Measurements from ENCODE around the gene CD86. TPM values are rescaled to one million over a fixed set of nuclear protein-coding genes. Genes with fewer than 3 reads are reported as not detected.

The CD86 gene, protein sequence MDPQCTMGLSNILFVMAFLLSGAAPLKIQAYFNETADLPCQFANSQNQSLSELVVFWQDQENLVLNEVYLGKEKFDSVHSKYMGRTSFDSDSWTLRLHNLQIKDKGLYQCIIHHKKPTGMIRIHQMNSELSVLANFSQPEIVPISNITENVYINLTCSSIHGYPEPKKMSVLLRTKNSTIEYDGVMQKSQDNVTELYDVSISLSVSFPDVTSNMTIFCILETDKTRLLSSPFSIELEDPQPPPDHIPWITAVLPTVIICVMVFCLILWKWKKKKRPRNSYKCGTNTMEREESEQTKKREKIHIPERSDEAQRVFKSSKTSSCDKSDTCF
- total RNA-seq = not detected in 2 replicates

DNA sequence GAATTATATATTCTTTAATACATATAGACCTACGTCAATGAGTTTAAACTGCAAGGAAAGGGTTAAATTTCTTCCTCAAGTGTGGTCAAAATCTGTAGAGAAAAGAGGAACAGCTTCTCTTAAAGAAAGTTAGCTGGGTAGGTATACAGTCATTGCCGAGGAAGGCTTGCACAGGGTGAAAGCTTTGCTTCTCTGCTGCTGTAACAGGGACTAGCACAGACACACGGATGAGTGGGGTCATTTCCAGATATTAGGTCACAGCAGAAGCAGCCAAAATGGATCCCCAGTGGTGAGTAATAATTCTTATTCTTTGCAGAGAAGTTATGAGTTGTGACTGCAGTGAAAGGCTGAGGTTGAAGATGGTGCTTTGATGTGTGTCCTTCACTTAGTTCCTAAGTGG, at the start of gene CD86:
TSS of gene CD86 (plus strand) at position 148 of the 400 bp plus-strand sequence. CDS start at position 276, 128 bp downstream.

DNA sequence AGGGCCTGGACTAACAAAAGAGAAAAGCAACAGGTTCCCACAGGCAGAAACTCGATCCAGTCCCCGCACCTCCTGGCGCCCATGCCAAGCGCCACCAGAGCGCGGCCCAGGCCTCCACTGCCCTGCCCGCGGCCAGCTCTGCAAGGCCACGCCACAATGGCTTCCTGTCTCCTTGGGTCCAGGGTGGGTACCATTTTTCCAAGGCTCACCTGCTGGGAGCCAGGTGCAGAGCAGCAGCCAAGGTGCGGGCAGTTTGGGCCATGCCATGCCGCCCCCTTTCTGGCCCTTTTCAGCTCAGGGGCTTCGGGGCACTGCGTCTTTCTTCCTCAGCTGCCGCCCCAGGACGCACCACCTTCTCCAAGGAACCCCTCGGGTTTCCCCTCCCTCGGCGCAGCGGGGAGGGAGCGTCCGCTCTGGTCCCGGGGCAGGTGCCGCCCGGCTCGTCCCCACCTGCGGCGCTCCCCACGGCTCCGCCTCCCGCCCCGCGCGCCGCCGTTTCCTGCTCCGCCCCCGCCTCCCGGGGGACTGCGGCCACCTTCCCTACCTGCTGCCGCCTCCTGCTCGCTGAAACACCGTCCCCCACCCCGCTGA, 33.3 kb upstream of the CD86 start, which contains the start of gene ILDR1:
TSS of gene ILDR1 (minus strand) at position 437 of the 591 bp plus-strand sequence. CDS start at position 267, 170 bp downstream.

Other genes starting within 250 kb of the CD86 start
- gene IQCB1, start 220.3 kb upstream of the CD86 start, total RNA-seq = 10.0 and 15.5 TPM in 2 replicates
- gene EAF2, start 220.2 kb upstream of the CD86 start, total RNA-seq = 0.60 and 1.3 TPM in 2 replicates
- gene SLC15A2, start 161.0 kb upstream of the CD86 start, total RNA-seq = 0.10 TPM in 1 of 2 replicates, not detected in the other
- gene ILDR1, start 33.1 kb upstream of the CD86 start, total RNA-seq = not detected in 2 replicates
- not detected in 2 replicates for gene CASR, start 128.3 kb downstream of the CD86 start, total RNA-seq